ENCODE results near the gene FAM83B.

GRCh38 chr6:54891536-54891935 lies 45.0 kb downstream of the FAM83B start:
- TF ChIP-seq SMC3 (IDR thresholded peaks at IDR 0.05; ENCODE audit: low read length) (no peak), ZBTB46 (CRISPR knock-in tag; IDR thresholded peaks at IDR 0.05; ENCODE audit: borderline replicate concordance) (no peak), ELF1 (CRISPR knock-in tag; IDR thresholded peaks at IDR 0.05) (no peak), KLF16 (CRISPR knock-in tag; IDR thresholded peaks at IDR 0.05) (no peak), ZNF317 (CRISPR knock-in tag; IDR thresholded peaks at IDR 0.05) (no peak), ETS1 (CRISPR knock-in tag; IDR thresholded peaks at IDR 0.05) (no peak), CENPX (CRISPR knock-in tag; IDR thresholded peaks at IDR 0.05) (no peak), NFYB (CRISPR knock-in tag; IDR thresholded peaks at IDR 0.05) (no peak), ZBTB38 (CRISPR knock-in tag; IDR thresholded peaks at IDR 0.05) (no peak), AKNA (CRISPR knock-in tag; IDR thresholded peaks at IDR 0.05; ENCODE audit: borderline replicate concordance) (no peak)
- TF ChIP-seq, protein P1, sequence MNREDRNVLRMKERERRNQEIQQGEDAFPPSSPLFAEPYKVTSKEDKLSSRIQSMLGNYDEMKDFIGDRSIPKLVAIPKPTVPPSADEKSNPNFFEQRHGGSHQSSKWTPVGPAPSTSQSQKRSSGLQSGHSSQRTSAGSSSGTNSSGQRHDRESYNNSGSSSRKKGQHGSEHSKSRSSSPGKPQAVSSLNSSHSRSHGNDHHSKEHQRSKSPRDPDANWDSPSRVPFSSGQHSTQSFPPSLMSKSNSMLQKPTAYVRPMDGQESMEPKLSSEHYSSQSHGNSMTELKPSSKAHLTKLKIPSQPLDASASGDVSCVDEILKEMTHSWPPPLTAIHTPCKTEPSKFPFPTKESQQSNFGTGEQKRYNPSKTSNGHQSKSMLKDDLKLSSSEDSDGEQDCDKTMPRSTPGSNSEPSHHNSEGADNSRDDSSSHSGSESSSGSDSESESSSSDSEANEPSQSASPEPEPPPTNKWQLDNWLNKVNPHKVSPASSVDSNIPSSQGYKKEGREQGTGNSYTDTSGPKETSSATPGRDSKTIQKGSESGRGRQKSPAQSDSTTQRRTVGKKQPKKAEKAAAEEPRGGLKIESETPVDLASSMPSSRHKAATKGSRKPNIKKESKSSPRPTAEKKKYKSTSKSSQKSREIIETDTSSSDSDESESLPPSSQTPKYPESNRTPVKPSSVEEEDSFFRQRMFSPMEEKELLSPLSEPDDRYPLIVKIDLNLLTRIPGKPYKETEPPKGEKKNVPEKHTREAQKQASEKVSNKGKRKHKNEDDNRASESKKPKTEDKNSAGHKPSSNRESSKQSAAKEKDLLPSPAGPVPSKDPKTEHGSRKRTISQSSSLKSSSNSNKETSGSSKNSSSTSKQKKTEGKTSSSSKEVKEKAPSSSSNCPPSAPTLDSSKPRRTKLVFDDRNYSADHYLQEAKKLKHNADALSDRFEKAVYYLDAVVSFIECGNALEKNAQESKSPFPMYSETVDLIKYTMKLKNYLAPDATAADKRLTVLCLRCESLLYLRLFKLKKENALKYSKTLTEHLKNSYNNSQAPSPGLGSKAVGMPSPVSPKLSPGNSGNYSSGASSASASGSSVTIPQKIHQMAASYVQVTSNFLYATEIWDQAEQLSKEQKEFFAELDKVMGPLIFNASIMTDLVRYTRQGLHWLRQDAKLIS (CRISPR knock-in tag; IDR thresholded peaks at IDR 0.05) = no peak

Measured in HepG2 (cell line).